GM23338 (cell line): ENCODE data around the gene TMEM139. TPM values are rescaled to one million over a fixed set of nuclear protein-coding genes. Genes with fewer than 3 reads are reported as not detected.

ENCODE experiments used
- ATAC-seq: fragments of 200-7000 bp; cut with Tn5 transposase; 3 replicates; pipeline ENCODE4 v1.9.1; 2020
- DNase-seq: peaks from one replicate; pipeline ENCODE4 v3.0.0-alpha.2; 2015; ENCODE audit warnings: low spot score
- H2AFZ ChIP-seq: fragments of 200-600 bp; sonication (generic); 2 replicates; pipeline ENCODE4 v1.8.0; 2016; ENCODE audit warnings: antibody characterized with exemption, mild to moderate bottlenecking, moderate library complexity
- H3F3A ChIP-seq: fragments of 200-600 bp; sonication (generic); replicated peaks from 2 replicates; pipeline ENCODE4 v1.8.0; 2017; ENCODE audit warnings: antibody characterized with exemption, mixed run types, low read depth
- H3K27ac ChIP-seq: fragments of 200-600 bp; sonication (generic); 2 replicates; pipeline ENCODE4 v1.6.1; 2016; ENCODE audit warnings: low read depth
- H3K27me3 ChIP-seq: fragments of 200-600 bp; sonication (generic); 2 replicates; pipeline ENCODE4 v1.8.0; 2016; ENCODE audit warnings: mild to moderate bottlenecking, mixed run types, moderate library complexity; ENCODE audit not compliant: insufficient read depth
- H3K36me3 ChIP-seq: fragments of 200-600 bp; sonication (generic); 2 replicates; pipeline ENCODE4 v1.8.0; 2016; ENCODE audit warnings: mild to moderate bottlenecking; ENCODE audit not compliant: insufficient read depth
- H3K4me1 ChIP-seq: fragments of 200-600 bp; sonication (generic); 2 replicates; pipeline ENCODE4 v1.8.0; 2016; ENCODE audit warnings: mild to moderate bottlenecking, moderate library complexity; ENCODE audit not compliant: insufficient read depth
- H3K4me2 ChIP-seq: fragments of 200-600 bp; sonication (generic); 2 replicates; pipeline ENCODE4 v1.7.1; 2017; ENCODE audit warnings: mixed run types
- H3K4me3 ChIP-seq: fragments of 200-600 bp; sonication (generic); 2 replicates; pipeline ENCODE4 v1.6.1; 2016; ENCODE audit warnings: mixed run types
- H3K79me2 ChIP-seq: fragments of 200-600 bp; sonication (generic); replicated peaks from 2 replicates; pipeline ENCODE4 v1.8.0; 2017; ENCODE audit warnings: mild to moderate bottlenecking; ENCODE audit not compliant: insufficient read depth
- H3K9me2 ChIP-seq: fragments of 200-600 bp; sonication (generic); 2 replicates; pipeline ENCODE4 v1.8.0; 2017; ENCODE audit not compliant: insufficient read depth
- H4K20me1 ChIP-seq: fragments of 200-600 bp; sonication (generic); replicated peaks from 2 replicates; pipeline ENCODE4 v1.8.0; 2017; ENCODE audit warnings: mild to moderate bottlenecking; ENCODE audit not compliant: insufficient read depth
- H3K27ac Mint-ChIP-seq: 2 replicates; pipeline ENCODE4 v1.8.0; 2020; ENCODE audit warnings: inconsistent platforms, mild to moderate bottlenecking, moderate library complexity, mixed read lengths
- H3K27me3 Mint-ChIP-seq: 3 replicates; pipeline ENCODE4 v1.8.0; 2022; ENCODE audit warnings: low read depth, mild to moderate bottlenecking, moderate library complexity, mixed read lengths, inconsistent platforms; ENCODE audit not compliant: insufficient read depth, poor library complexity
- H3K36me3 Mint-ChIP-seq: 3 replicates; pipeline ENCODE4 v1.8.0; 2021; ENCODE audit warnings: low read depth, mild to moderate bottlenecking, inconsistent platforms, moderate library complexity, mixed read lengths
- H3K4me1 Mint-ChIP-seq: 3 replicates; pipeline ENCODE4 v1.8.0; 2020; ENCODE audit warnings: mild to moderate bottlenecking, inconsistent platforms, mixed read lengths
- H3K4me3 Mint-ChIP-seq: 3 replicates; pipeline ENCODE4 v1.8.0; 2021; ENCODE audit warnings: moderate library complexity, mild to moderate bottlenecking, inconsistent platforms, mixed read lengths
- H3K9me3 Mint-ChIP-seq: 3 replicates; pipeline ENCODE4 v1.8.0; 2020; ENCODE audit warnings: moderate library complexity, mild to moderate bottlenecking, inconsistent platforms, mixed read lengths
- polyA plus RNA-seq: library from polyadenylated mRNA; unstranded; fragments of >200 nt; fragmentation: Nextera tagmentation; extraction: Ambion mirVana; gene quantifications from 2 replicates; pipeline ENCODE4 v1.2.1, GENCODE V29; 2016
- total RNA-seq: library from RNA; depleted of rRNA; stranded (reverse); fragments of >200 nt; shearing (Covaris generic); gene quantifications from 2 replicates; pipeline ENCODE4 v1.2.3, GENCODE V29; 2014
- TF ChIP-seq, protein P1 (sequence below): fragments of 250-450 bp; sonication (Bioruptor Pico); IDR thresholded peaks from 2 replicates; pipeline ENCODE4 v1.5.0; 2020; ENCODE audit warnings: mild to moderate bottlenecking, moderate library complexity
- TF ChIP-seq, protein P2 (sequence below): IDR thresholded peaks from one replicate; pipeline ENCODE4 v1.6.1; 2018; ENCODE audit warnings: antibody characterized with exemption; ENCODE audit not compliant: unreplicated experiment

TMEM139 gene
- total and polyA plus RNA-seq, 2 experiments from 2014 or later: 3.3 to 3.6 TPM

DNA sequence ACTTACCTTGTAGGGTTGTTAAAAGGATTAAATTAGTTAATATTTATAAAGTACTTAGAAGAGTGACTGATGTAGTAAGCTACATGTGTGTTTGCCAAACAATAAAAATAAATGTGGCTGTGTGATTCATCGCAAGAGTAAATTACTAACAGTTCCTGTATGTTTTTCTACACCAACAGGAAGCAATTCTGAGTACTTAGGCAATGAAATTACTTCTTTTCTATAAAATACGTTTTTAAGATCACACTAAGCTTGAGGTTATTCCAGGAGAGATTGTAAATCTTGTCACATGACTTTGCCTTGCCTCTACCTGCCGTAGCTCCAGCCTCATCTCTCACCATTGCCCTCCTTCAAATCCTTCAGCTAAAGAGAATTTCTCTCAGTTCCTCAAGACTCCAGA, 39.6 kb upstream of the TMEM139 start (continued):
- TF ChIP-seq, protein P1, sequence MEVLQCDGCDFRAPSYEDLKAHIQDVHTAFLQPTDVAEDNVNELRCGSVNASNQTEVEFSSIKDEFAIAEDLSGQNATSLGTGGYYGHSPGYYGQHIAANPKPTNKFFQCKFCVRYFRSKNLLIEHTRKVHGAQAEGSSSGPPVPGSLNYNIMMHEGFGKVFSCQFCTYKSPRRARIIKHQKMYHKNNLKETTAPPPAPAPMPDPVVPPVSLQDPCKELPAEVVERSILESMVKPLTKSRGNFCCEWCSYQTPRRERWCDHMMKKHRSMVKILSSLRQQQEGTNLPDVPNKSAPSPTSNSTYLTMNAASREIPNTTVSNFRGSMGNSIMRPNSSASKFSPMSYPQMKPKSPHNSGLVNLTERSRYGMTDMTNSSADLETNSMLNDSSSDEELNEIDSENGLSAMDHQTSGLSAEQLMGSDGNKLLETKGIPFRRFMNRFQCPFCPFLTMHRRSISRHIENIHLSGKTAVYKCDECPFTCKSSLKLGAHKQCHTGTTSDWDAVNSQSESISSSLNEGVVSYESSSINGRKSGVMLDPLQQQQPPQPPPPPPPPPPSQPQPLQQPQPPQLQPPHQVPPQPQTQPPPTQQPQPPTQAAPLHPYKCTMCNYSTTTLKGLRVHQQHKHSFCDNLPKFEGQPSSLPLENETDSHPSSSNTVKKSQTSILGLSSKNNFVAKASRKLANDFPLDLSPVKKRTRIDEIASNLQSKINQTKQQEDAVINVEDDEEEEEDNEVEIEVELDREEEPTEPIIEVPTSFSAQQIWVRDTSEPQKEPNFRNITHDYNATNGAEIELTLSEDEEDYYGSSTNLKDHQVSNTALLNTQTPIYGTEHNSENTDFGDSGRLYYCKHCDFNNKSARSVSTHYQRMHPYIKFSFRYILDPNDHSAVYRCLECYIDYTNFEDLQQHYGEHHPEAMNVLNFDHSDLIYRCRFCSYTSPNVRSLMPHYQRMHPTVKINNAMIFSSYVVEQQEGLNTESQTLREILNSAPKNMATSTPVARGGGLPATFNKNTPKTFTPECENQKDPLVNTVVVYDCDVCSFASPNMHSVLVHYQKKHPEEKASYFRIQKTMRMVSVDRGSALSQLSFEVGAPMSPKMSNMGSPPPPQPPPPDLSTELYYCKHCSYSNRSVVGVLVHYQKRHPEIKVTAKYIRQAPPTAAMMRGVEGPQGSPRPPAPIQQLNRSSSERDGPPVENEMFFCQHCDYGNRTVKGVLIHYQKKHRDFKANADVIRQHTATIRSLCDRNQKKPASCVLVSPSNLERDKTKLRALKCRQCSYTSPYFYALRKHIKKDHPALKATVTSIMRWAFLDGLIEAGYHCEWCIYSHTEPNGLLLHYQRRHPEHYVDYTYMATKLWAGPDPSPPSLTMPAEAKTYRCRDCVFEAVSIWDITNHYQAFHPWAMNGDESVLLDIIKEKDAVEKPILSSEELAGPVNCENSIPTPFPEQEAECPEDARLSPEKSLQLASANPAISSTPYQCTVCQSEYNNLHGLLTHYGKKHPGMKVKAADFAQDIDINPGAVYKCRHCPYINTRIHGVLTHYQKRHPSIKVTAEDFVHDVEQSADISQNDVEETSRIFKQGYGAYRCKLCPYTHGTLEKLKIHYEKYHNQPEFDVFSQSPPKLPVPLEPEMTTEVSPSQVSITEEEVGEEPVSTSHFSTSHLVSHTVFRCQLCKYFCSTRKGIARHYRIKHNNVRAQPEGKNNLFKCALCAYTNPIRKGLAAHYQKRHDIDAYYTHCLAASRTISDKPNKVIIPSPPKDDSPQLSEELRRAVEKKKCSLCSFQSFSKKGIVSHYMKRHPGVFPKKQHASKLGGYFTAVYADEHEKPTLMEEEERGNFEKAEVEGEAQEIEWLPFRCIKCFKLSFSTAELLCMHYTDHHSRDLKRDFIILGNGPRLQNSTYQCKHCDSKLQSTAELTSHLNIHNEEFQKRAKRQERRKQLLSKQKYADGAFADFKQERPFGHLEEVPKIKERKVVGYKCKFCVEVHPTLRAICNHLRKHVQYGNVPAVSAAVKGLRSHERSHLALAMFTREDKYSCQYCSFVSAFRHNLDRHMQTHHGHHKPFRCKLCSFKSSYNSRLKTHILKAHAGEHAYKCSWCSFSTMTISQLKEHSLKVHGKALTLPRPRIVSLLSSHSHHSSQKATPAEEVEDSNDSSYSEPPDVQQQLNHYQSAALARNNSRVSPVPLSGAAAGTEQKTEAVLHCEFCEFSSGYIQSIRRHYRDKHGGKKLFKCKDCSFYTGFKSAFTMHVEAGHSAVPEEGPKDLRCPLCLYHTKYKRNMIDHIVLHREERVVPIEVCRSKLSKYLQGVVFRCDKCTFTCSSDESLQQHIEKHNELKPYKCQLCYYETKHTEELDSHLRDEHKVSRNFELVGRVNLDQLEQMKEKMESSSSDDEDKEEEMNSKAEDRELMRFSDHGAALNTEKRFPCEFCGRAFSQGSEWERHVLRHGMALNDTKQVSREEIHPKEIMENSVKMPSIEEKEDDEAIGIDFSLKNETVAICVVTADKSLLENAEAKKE (CRISPR knock-in tag): no peak

DNA sequence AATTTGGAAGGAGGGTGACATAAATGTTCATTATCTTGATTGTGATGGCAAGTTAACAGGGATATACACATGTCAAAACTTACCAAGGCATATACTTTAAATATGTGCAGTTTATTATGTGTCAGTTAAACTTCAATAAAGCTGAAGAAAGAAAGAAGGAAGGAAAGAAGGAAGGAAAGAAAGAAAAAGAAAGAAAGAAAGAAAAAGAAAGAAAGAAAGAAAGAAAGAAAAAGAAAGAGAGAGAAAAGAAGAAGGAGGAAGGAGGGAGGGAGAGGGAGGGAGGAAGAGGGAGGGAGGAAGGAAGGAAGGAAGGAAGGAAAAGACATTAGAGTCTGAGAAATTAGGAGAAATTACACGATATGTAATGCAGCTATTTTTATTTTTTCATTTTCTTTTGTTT, 37.4 kb upstream of the TMEM139 start:
- H3K4me1 ChIP-seq: no peaks in the 10 kb centered on the region
- DNase-seq (no peak), ATAC-seq (no peak)
- Mint-ChIP-seq H3K27ac (no peak overlapping the region), H3K4me1 (no peaks in the 10 kb centered on the region), H3K27me3 (no peaks in the 10 kb centered on the region), H3K36me3 (no peaks in the 10 kb centered on the region), H3K4me3 (no peak overlapping the region), H3K9me3 (no peaks in the 10 kb centered on the region)
- no peaks in the 10 kb centered on the region for H3K9me2 ChIP-seq
- H3K36me3 ChIP-seq: no peaks in the 10 kb centered on the region
- H3K4me3 ChIP-seq: no peak overlapping the region
- H2AFZ ChIP-seq: no peak overlapping the region
- no peak overlapping the region for H3K27ac ChIP-seq
- no peaks in the 10 kb centered on the region for H4K20me1 ChIP-seq
- no peak overlapping the region for H3K4me2 ChIP-seq
- TF ChIP-seq, protein P1 (CRISPR knock-in tag): no peak
- TF ChIP-seq, protein P2, sequence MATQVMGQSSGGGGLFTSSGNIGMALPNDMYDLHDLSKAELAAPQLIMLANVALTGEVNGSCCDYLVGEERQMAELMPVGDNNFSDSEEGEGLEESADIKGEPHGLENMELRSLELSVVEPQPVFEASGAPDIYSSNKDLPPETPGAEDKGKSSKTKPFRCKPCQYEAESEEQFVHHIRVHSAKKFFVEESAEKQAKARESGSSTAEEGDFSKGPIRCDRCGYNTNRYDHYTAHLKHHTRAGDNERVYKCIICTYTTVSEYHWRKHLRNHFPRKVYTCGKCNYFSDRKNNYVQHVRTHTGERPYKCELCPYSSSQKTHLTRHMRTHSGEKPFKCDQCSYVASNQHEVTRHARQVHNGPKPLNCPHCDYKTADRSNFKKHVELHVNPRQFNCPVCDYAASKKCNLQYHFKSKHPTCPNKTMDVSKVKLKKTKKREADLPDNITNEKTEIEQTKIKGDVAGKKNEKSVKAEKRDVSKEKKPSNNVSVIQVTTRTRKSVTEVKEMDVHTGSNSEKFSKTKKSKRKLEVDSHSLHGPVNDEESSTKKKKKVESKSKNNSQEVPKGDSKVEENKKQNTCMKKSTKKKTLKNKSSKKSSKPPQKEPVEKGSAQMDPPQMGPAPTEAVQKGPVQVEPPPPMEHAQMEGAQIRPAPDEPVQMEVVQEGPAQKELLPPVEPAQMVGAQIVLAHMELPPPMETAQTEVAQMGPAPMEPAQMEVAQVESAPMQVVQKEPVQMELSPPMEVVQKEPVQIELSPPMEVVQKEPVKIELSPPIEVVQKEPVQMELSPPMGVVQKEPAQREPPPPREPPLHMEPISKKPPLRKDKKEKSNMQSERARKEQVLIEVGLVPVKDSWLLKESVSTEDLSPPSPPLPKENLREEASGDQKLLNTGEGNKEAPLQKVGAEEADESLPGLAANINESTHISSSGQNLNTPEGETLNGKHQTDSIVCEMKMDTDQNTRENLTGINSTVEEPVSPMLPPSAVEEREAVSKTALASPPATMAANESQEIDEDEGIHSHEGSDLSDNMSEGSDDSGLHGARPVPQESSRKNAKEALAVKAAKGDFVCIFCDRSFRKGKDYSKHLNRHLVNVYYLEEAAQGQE: no peak
- no peaks in the 10 kb centered on the region for H3K27me3 ChIP-seq
- H3F3A ChIP-seq: no peaks in the 10 kb centered on the region
- no peaks in the 10 kb centered on the region for H3K79me2 ChIP-seq
